NT2/D1 (cell line): Measurements from ENCODE around the gene EPHB2.
A peak's percentile ranks its signal among the peaks of the same experiment; 100 is the strongest.

ENCODE experiments used
- DNase-seq: peaks from one replicate; pipeline ENCODE4 v3.0.0-alpha.2; 2011; ENCODE audit warnings: low read depth, low spot score
- H3K27me3 ChIP-seq: 2 replicates; pipeline ENCODE4 v1.6.0; 2011; ENCODE audit warnings: mild to moderate bottlenecking; ENCODE audit not compliant: insufficient read length, insufficient read depth
- H3K36me3 ChIP-seq: 2 replicates; pipeline ENCODE4 v1.6.1; 2011; ENCODE audit warnings: mild to moderate bottlenecking, low read length, mixed read lengths; ENCODE audit not compliant: insufficient read depth, insufficient read length
- H3K4me1 ChIP-seq: 2 replicates; pipeline ENCODE4 v1.5.1; 2011; ENCODE audit not compliant: insufficient read depth, insufficient read length
- H3K4me3 ChIP-seq: 2 replicates; pipeline ENCODE4 v1.5.1; 2011; ENCODE audit warnings: low read depth; ENCODE audit not compliant: insufficient read length
- H3K9ac ChIP-seq: 2 replicates; pipeline ENCODE4 v1.6.0; 2011; ENCODE audit warnings: low read depth; ENCODE audit not compliant: insufficient read length
- H3K9me3 ChIP-seq: 2 replicates; pipeline ENCODE4 v1.5.1; 2011; ENCODE audit warnings: mild to moderate bottlenecking, low read length; ENCODE audit not compliant: insufficient read depth
- SUZ12 ChIP-seq: IDR thresholded peaks from 2 replicates; pipeline ENCODE4 v1.6.1; 2011; ENCODE audit not compliant: insufficient read length, insufficient read depth; ENCODE audit errors: extremely low read depth
- YY1 ChIP-seq: IDR thresholded peaks from 2 replicates; pipeline ENCODE4 v1.6.1; 2011; ENCODE audit not compliant: insufficient read length, insufficient read depth
- ZNF274 ChIP-seq: IDR thresholded peaks from 2 replicates; pipeline ENCODE4 v1.6.1; 2011; ENCODE audit warnings: mild to moderate bottlenecking, low read depth, low read length

The EPHB2 gene

GRCh38 chr1:22772014-22772413 is 61.4 kb downstream of the EPHB2 start:
- H3K9ac ChIP-seq, result no peak overlapping the region
- H3K9me3 ChIP-seq, result no peaks in the 10 kb centered on the region

DNA sequence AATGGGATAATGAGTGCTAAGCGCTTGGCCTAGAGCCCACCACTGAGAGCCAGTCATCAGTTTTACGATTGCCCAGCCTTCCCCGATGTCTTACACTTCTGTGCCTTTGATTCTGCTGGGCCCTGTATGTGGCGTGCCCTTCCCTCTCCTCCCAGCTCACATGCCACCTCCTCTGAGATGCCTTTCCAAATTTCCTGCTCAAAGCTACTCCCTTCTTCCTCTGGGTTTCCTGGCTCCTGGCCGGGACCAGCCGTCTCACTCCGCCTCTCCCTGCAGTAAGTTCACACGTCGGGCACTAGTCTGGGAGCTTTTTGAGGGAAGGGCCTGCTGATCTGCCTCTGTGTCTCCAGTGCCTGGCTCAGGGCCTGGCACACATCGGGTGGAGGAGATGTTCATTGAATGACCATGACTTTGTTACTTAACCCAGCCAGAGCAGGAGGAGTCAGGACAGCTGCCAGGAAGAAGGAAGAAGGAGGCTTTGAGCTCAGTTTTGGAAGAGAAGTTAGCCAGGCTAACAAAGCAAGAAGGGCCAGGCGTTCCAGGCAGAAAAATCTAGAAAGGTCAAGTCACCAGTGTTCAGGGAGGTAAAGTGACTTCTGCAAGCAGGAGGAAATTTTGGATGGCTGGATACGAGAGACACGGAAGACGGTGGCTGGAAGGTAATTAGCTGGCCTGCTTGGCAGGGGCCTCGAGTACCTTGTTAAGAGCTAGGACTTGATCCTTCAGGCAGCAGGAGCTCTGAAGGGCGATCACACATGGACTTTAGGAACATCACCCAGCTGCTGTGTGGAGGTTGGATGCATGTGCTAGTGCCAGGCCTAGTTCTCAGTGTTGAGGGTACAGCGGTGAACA is 63.6 kb downstream of the EPHB2 start:
- TF ChIP-seq SUZ12 (no peak), ZNF274 (no peak), YY1 (no peak)
- Histone ChIP-seq H3K27me3 (no peaks in the 10 kb centered on the region), H3K36me3 (no peaks in the 10 kb centered on the region), H3K4me1 (peaks cover 6% of the 10 kb centered on the region), H3K9ac (no peak overlapping the region), H3K9me3 (no peaks in the 10 kb centered on the region), H3K4me3 (no peak overlapping the region)
- no peak for DNase-seq

More at GRCh38 chr1:22772014-22772413, 61.4 kb downstream of the EPHB2 start:
- Histone ChIP-seq H3K4me1 (peaks cover 6% of the 10 kb centered on the region), H3K27me3 (no peaks in the 10 kb centered on the region), H3K36me3 (no peaks in the 10 kb centered on the region), H3K4me3 (no peak overlapping the region)
- TF ChIP-seq YY1, result no peak
- TF ChIP-seq ZNF274, result no peak
- no peak for TF ChIP-seq SUZ12
- no peak for DNase-seq

DNA sequence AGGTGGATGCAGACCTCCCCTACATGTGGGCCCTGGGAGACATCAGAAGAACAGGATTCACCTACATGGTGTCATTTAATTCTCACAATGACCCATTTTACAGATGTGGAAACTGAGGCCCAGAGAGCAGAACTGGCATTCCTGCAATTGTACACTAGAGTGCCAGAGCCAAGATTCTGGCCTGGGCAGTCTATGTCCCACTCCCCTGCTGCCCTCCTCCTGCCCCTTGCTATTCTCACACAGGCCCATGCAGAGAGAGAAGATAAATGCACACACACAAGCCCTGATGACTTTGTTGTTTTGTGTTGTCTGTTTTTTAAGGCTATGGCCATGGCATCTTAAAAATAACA is 64.2 kb downstream of the EPHB2 start:
- H3K4me1 ChIP-seq, result peaks cover 6% of the 10 kb centered on the region
- no peaks in the 10 kb centered on the region for H3K27me3 ChIP-seq
- H3K4me3 ChIP-seq, result no peak overlapping the region
- DNase-seq, result no peak
- H3K36me3 ChIP-seq, result no peaks in the 10 kb centered on the region
- no peak overlapping the region for H3K9ac ChIP-seq
- TF ChIP-seq YY1, result no peak
- TF ChIP-seq ZNF274, result no peak
- no peak for TF ChIP-seq SUZ12
- H3K9me3 ChIP-seq, result no peaks in the 10 kb centered on the region

DNA sequence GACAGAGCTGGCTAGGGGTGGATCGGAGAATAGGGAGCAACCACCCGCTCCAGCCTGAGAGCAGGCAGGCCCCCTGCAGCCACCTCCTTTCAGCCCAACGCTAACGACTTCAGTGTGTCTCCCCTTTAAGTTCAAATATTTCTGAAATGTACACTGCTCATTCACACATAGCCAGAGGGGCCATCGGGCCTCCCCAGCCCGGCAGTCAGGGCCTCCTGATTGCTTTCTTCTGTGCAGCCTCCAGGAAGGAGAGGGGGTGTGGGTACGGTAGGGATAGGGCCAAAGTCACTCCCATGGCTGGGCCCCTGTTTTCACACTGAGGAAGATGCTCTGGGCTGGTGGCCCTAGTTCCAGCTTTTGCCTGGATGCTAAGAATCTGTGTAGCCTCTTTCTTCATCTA is 64.8 kb downstream of the EPHB2 start:
- Histone ChIP-seq H3K4me1 (peaks cover 6% of the 10 kb centered on the region), H3K9ac (no peak overlapping the region), H3K4me3 (no peak overlapping the region), H3K27me3 (no peaks in the 10 kb centered on the region), H3K9me3 (no peaks in the 10 kb centered on the region), H3K36me3 (no peaks in the 10 kb centered on the region)
- no peak for DNase-seq
- TF ChIP-seq ZNF274 (no peak), SUZ12 (no peak), YY1 (no peak)

- TF ChIP-seq SUZ12, result no peak
- TF ChIP-seq YY1, result no peak
- TF ChIP-seq ZNF274, result no peak
- Histone ChIP-seq H3K4me3 (no peak overlapping the region), H3K4me1 (peaks cover 6% of the 10 kb centered on the region), H3K9me3 (no peaks in the 10 kb centered on the region), H3K36me3 (no peaks in the 10 kb centered on the region), H3K9ac (no peak overlapping the region), H3K27me3 (no peaks in the 10 kb centered on the region)
- no peak for DNase-seq
These were observed 65.5 kb downstream of the EPHB2 start for GRCh38 chr1:22776035-22776613.

DNA sequence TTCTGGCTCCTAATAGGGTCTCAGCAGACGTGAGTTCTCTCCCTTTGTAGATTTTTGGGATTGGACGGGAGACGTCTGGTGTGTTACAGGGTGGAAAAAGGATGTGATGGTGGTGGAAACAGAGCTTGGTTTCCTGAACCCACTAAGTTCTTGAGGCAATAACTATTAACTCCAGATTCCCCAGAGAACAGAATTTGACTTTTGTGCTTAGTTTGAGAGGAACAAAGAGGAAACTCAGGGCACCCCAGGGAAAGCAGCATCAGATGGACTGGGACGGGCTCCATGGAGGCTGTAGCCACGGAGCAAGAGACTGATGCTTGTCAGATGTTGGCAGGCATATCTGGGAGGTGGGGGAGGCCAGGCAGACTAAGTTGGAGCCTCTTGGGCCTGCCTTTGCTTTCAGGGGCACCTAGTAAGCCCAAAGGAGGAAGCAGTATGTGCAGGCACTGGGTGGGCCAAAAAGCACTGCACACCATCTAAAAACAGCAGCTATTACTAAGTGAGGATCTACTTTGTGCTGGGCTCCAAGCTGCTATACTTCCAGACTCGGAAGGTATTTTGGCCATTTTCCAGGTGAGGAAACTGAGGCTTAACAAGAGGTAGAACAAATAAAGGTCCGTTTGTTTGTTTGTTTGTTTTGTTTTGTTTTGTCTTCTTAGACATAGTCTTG is 66.9 kb downstream of the EPHB2 start:
- no peak overlapping the region for H3K4me3 ChIP-seq
- H3K4me1 ChIP-seq, result peaks cover 9% of the 10 kb centered on the region
- H3K36me3 ChIP-seq, result no peaks in the 10 kb centered on the region
- DNase-seq, result no peak
- no peak for TF ChIP-seq YY1
- H3K9ac ChIP-seq, result no peak overlapping the region
- H3K9me3 ChIP-seq, result no peaks in the 10 kb centered on the region
- H3K27me3 ChIP-seq, result no peaks in the 10 kb centered on the region

DNA sequence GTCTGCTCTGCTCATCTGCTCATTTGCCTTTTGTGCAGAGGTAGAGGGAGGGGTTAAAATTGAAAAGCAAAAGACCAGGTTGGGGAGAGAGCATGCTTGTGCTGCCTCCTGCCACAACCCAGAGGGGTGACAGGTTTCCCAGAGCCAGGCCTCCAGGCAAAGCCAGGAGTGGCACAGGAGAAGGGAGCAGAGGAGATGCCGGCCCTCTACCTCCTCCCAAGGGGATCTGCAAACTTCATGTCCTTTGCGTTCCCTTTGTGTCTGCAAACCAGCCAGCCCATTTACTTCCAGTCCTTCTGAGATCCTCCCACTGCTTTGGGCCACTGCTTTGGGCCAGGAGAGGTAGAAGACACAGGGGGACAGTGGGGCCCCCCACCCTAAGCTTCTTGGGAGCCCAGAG is 67.8 kb downstream of the EPHB2 start:
- H3K4me1 ChIP-seq, result peaks cover 9% of the 10 kb centered on the region
- H3K27me3 ChIP-seq, result no peaks in the 10 kb centered on the region
- no peak overlapping the region for H3K4me3 ChIP-seq
- H3K36me3 ChIP-seq, result no peaks in the 10 kb centered on the region
- no peak for TF ChIP-seq YY1
- TF ChIP-seq SUZ12, result no peak
- no peak for TF ChIP-seq ZNF274
- peak overlapping the region; percentile 3 for H3K9ac ChIP-seq
- no peak for DNase-seq
- H3K9me3 ChIP-seq, result no peaks in the 10 kb centered on the region
